Stimulated activated CD4-positive, alpha-beta T cell treated with anti-CD3 and anti-CD28 coated beads, Interleukin-2, amount 100 ng/mL, for 48 hours (primary cell): ENCODE data around the gene XYLB.

ENCODE experiments used
- DNase-seq, 2 donors: peaks; one replicate each; pipeline ENCODE4 v3.0.0-alpha.2; 2020

The XYLB gene

GRCh38 chr3:38325256-38325655 lies 21.3 kb upstream of the XYLB start:
- no peak for DNase-seq

GRCh38 chr3:38327335-38328009 lies 19.1 kb upstream of the XYLB start:
- DNase-seq = no peak

- no peak for DNase-seq
Observed at GRCh38 chr3:38331257-38332022, 15.1 kb upstream of the XYLB start.

GRCh38 chr3:38332201-38332600 lies 14.4 kb upstream of the XYLB start:
- DNase-seq = no peak

- DNase-seq = no peak
Observed at GRCh38 chr3:38334142-38335055, 12.2 kb upstream of the XYLB start.

GRCh38 chr3:38335263-38335662 lies 11.3 kb upstream of the XYLB start:
- DNase-seq = no peak

- no peak for DNase-seq
Observed at GRCh38 chr3:38337703-38338102, 8.9 kb upstream of the XYLB start.

- no peak for DNase-seq
Observed at GRCh38 chr3:38343797-38344594, 2.6 kb upstream of the XYLB start.

GRCh38 chr3:38345879-38346586 lies 552 bp upstream of the XYLB start:
- DNase-seq = no peak

- DNase-seq = no peak
Observed at GRCh38 chr3:38347421-38348200, 1.0 kb downstream of the XYLB start.

GRCh38 chr3:38348903-38349302 lies 2.3 kb downstream of the XYLB start:
- no peak for DNase-seq

- no peak for DNase-seq
Observed at GRCh38 chr3:38349684-38350359, 3.2 kb downstream of the XYLB start.

GRCh38 chr3:38353151-38353550 lies 6.6 kb downstream of the XYLB start:
- no peak for DNase-seq

GRCh38 chr3:38354588-38355330 lies 8.2 kb downstream of the XYLB start:
- DNase-seq = no peak

- no peak for DNase-seq
Observed at GRCh38 chr3:38359038-38359437, 12.5 kb downstream of the XYLB start.

GRCh38 chr3:38360345-38360744 lies 13.8 kb downstream of the XYLB start:
- no peak for DNase-seq

GRCh38 chr3:38361496-38361895 lies 14.9 kb downstream of the XYLB start:
- no peak for DNase-seq

GRCh38 chr3:38362825-38363224 lies 16.2 kb downstream of the XYLB start:
- no peak for DNase-seq

GRCh38 chr3:38364721-38365400 lies 18.3 kb downstream of the XYLB start:
- no peak for DNase-seq
